ENCODE results near the gene EN1.

EN1 gene

DNA sequence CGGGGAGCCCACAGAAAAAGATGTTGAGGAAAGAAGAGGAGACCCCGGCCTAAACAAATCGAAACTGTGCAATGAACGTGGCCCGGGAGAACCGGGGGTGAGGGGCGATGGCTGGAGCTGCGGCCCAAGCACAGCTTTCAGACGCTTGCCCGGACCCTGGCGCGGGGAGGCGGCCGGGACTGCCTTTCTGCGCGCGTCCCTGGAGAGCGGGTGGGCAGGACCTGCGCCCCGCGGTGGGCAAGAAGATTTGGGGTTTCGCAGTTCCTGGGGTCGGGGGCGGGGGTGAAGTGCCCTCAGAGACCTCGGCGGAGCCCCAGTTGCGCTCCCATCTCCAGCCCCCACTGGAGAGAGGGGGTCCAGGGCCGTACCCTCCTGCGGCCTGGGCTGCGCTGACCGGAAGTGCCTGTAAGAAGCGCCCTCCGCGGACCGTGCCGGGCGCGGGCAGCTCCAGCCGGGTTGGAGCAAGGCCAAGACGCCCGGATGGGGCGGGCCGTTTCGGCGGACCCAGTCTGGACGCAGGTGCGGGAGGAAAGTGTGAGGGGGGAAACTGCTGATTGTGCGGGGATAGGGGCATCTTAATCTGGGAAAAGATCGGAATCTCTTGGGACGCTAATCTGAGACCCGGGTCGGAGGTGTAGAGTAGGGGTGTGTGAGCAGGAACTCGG lies 11.6 kb downstream of the EN1 start:
- H3K4me3 ChIP-seq (ENCODE audit: low read depth, low read length): peak overlapping the region; percentile 20
- DNase-seq (ENCODE audit: low read depth): no peak
- TF ChIP-seq, protein P1, sequence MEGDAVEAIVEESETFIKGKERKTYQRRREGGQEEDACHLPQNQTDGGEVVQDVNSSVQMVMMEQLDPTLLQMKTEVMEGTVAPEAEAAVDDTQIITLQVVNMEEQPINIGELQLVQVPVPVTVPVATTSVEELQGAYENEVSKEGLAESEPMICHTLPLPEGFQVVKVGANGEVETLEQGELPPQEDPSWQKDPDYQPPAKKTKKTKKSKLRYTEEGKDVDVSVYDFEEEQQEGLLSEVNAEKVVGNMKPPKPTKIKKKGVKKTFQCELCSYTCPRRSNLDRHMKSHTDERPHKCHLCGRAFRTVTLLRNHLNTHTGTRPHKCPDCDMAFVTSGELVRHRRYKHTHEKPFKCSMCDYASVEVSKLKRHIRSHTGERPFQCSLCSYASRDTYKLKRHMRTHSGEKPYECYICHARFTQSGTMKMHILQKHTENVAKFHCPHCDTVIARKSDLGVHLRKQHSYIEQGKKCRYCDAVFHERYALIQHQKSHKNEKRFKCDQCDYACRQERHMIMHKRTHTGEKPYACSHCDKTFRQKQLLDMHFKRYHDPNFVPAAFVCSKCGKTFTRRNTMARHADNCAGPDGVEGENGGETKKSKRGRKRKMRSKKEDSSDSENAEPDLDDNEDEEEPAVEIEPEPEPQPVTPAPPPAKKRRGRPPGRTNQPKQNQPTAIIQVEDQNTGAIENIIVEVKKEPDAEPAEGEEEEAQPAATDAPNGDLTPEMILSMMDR (conservative IDR thresholded peaks at IDR 0.05; ENCODE audit: low read depth, low read length): no peak

DNA sequence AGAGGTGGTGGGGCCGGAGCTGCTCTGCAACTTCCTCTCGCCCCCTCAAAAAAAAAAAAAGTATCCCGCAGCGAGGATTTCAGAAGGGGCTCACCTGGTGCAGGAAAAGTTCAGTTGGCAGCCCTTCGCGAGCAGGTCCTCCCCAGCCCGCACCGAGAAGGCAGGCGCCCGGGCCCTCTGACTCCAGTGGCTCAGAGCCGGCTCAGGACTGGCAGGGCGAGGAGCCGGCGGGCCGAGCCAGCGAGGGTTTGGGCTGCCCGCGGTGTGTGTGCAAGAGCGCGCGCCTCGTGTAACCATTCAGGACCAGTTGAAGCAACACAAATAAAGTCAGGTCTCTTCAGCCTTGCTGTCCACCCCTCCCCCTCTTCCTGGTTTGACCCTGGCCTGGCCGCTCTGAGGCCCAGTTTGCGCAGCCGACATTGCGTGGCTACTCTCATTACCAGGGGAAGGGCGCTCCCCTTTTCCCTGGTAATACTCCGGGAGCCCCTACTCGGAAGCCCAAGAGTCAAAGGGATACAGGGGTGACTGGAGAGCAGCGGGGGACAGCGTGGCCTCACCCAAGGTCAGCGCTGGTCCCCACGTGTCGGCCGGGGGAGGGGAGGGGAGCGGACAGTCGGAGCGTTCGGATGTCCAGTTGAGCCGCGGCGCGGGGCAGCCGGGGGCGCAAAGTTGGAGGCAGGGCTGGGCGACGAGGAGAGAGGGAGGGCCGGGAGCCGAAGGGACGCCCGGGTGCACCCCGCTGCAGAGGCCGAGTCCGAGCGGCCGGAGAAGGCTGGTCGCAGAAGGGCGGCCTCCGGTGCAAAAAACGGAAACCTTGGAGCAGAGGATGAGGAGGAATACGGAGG lies 12.3 kb downstream of the EN1 start:
- TF ChIP-seq, protein P1 (conservative IDR thresholded peaks at IDR 0.05; ENCODE audit: low read depth, low read length): no peak
- peak overlapping the region; percentile 20 for H3K4me3 ChIP-seq (ENCODE audit: low read depth, low read length)
- DNase-seq (ENCODE audit: low read depth): no peak

DNA sequence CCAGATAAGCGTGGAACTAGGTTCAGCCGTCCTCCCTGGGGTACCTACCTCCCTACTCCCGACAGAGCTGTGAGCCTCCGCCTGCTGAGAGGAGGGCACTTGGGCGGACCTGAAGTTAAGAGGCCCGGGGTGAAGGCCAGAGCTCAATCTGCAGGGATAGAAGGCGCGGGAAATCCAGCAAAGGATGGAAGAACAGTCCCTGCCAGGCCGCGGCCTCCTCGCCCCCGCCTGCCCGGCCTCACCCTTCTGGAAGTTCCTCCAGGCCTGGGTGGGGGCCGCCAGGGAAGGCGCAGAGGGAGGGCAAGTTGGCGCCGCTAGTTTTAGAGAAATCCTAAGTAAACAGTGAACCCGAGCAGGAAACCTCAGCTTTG lies 13.0 kb downstream of the EN1 start:
- DNase-seq (ENCODE audit: low read depth): no peak
- no peak overlapping the region for H3K4me3 ChIP-seq (ENCODE audit: low read depth, low read length)
- TF ChIP-seq, protein P1 (conservative IDR thresholded peaks at IDR 0.05; ENCODE audit: low read depth, low read length): no peak

DNA sequence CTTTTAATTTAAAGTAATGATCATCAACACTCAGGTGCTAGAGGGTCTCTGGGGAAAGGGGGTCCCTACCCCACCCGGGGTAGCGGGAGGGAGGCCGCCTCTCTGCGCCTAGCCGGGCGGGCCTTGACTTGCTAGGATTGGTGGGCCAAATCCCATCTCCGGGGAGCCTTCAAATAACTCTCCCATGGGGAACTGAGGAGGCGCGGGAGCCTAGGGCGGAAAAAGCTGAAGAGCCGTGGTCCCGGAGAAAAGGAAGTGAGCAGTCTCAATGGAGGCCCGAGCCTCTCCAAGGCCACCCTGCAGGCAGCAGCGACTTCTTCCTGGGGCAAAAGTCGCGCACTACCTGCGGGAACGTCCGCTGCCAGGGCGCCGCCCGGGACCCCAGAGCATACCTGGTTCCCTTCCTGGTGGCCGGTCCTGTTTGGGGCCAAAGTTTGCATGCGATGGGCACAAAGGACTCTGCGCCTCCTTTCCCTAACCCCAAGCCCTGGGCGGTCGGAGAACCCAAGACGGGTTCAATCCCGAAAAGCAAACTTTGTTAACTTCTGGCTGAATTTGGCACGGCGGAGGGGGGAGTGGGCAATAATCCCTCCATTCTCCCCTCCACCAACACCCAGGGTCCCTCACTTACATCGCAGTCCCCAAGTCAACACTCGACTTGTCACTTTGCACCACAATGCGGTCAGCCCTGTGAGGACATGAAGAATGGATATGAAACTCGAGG lies 13.6 kb downstream of the EN1 start:
- TF ChIP-seq, protein P1 (conservative IDR thresholded peaks at IDR 0.05; ENCODE audit: low read depth, low read length): no peak
- DNase-seq (ENCODE audit: low read depth): no peak
- H3K4me3 ChIP-seq (ENCODE audit: low read depth, low read length): no peak overlapping the region

DNA sequence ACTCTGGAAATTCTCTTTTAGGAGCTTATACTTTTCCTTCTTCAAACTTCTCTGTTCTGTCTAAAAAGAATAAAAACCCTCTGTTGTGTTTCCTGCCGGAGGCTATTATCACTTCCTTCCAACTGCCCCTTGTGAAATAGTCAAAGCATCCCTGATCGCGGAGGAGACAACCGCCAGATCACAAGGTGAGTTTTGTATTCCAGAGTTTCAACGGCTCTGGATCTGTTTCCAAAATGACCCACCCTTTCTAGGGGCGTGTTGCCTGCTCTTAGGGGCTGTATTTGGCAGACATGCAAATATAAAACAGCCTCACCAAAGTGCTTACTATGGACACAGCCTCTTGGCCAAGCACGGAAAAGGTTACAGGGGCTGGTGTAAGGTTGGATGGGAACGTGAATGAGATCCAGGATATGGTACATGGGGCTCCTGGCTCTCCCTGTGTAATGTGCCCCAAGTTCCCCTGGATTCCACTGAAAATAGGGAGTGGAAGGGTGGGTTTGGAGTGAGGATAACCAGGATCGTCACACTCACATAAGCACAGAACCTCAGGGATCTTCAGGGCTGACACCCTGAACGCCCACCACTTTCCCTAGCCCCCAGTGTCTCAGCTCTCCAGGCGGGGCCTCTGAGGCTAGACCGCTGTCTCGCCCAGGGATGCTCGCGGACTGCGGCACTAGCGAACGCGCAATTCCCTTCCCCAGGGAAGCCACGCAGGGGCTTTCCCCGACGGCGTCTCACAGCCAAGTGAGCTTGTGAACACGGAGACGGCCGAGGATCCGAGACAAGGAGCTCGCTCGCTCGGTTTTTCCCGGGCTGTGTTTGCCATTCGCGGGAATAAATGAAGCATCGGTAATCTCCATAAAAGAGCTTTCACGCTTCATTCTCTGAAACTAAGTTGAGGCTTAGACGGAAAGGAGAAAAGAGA lies 14.4 kb downstream of the EN1 start:
- H3K4me3 ChIP-seq (ENCODE audit: low read depth, low read length): no peak overlapping the region
- no peak for DNase-seq (ENCODE audit: low read depth)
- TF ChIP-seq, protein P1 (conservative IDR thresholded peaks at IDR 0.05; ENCODE audit: low read depth, low read length): no peak

DNA sequence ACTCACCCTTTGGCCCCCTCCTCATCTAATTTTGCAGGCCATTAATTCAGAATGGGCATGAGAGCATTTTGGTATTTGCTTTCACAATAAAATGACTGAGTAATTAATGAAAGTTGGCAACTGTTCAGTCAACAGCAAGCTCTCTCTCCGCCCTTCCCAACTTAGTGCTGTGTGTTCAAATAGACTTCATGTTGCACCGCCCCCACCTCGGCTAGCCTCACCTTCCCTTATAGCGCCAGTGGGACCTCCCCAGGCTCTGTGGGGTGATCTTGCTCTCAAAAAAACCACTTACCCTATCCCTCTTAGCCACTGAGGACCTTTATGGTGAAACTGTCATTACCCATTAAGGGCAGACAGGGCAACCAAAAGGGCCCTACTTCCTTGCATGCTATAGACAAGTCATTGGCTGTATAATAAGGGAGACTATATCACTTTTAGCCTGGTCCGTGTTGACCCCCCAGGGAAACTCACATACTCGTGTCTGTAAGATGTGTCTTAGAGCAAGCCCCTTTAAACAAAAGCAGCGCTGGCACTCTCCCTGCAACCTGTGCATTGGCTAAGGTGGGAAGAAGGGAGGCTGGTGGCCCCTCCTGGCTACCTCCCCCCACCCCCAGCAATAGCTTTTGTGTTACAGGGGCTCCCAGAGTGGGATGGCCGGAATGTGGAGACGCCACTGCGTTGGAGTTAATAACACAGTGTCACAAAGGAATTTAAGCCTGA lies 15.2 kb downstream of the EN1 start:
- DNase-seq (ENCODE audit: low read depth): no peak
- TF ChIP-seq, protein P1 (conservative IDR thresholded peaks at IDR 0.05; ENCODE audit: low read depth, low read length): no peak
- H3K4me3 ChIP-seq (ENCODE audit: low read depth, low read length): no peak overlapping the region

Data from choroid plexus epithelial cell (primary cell).